Measurements from ENCODE around the gene ITGA8. TPM values are rescaled to one million over a fixed set of nuclear protein-coding genes. Genes with fewer than 3 reads are reported as not detected.

The ITGA8 gene
- total RNA-seq, 4 donors from 2014 or later = 1.6 to 8.2 (median 4.2) TPM

GRCh38 chr10:15729890-15730289 lies 10.2 kb upstream of the ITGA8 start:
- 86 to 94% methylated on average over 7 of the region's 7 CpGs for WGBS, 2 donors
- DNase-seq (ENCODE audit: low spot score in 2 of 2) = no peak
- no peak for TF ChIP-seq POLR2A (IDR thresholded peaks at IDR 0.05)
- no peak for TF ChIP-seq CTCF (IDR thresholded peaks at IDR 0.05)
- intact Hi-C loops (cut with DNase I; ENCODE audit: low total_unique reads) = loop anchor here (10.0 kb wide), 1 partner anchor 135 kb away; no protein-coding TSS in a partner anchor
- H3K4me3 ChIP-seq (ENCODE audit: low read depth, poor library complexity, severe bottlenecking) = no peak overlapping the region

- no peak for TF ChIP-seq CTCF (IDR thresholded peaks at IDR 0.05)
- TF ChIP-seq POLR2A (IDR thresholded peaks at IDR 0.05) = no peak
- H3K4me3 ChIP-seq (ENCODE audit: low read depth, poor library complexity, severe bottlenecking) = no peak overlapping the region
- WGBS, 2 donors = 81 to 83% methylated on average over 1 of the region's 1 CpG
- intact Hi-C loops (cut with DNase I; ENCODE audit: low total_unique reads) = loop anchor here (10.0 kb wide), 1 partner anchor 131 kb away; no protein-coding TSS in a partner anchor
- no peak for DNase-seq (ENCODE audit: low spot score in 2 of 2)
These were observed 6.3 kb upstream of the ITGA8 start for GRCh38 chr10:15726042-15726441.

GRCh38 chr10:15725603-15726002 lies 5.9 kb upstream of the ITGA8 start:
- TF ChIP-seq CTCF (IDR thresholded peaks at IDR 0.05) (no peak), POLR2A (IDR thresholded peaks at IDR 0.05) (no peak)
- intact Hi-C loops (cut with DNase I; ENCODE audit: low total_unique reads) = loop anchor here (10.0 kb wide), 1 partner anchor 131 kb away; no protein-coding TSS in a partner anchor
- no peak overlapping the region for H3K4me3 ChIP-seq (ENCODE audit: low read depth, poor library complexity, severe bottlenecking)
- no peak for DNase-seq (ENCODE audit: low spot score in 2 of 2)
- 3 to 7% methylated on average over 2 of the region's 2 CpGs for WGBS, 2 donors

GRCh38 chr10:15724683-15725082 lies 5.0 kb upstream of the ITGA8 start:
- DNase-seq (ENCODE audit: low spot score in 2 of 2) = no peak
- 55 to 58% methylated on average over 2 of the region's 2 CpGs for WGBS, 2 donors
- intact Hi-C loops (cut with DNase I; ENCODE audit: low total_unique reads) = loop anchor here (10.0 kb wide), 1 partner anchor 130 kb away; no protein-coding TSS in a partner anchor
- TF ChIP-seq CTCF (IDR thresholded peaks at IDR 0.05) (no peak), POLR2A (IDR thresholded peaks at IDR 0.05) (no peak)
- no peak overlapping the region for H3K4me3 ChIP-seq (ENCODE audit: low read depth, poor library complexity, severe bottlenecking)

GRCh38 chr10:15723803-15724202 lies 4.1 kb upstream of the ITGA8 start:
- no peak for TF ChIP-seq POLR2A (IDR thresholded peaks at IDR 0.05)
- no peak for TF ChIP-seq CTCF (IDR thresholded peaks at IDR 0.05)
- H3K4me3 ChIP-seq (ENCODE audit: low read depth, poor library complexity, severe bottlenecking) = no peak overlapping the region
- WGBS, 2 donors = 51 to 56% methylated on average over 4 of the region's 4 CpGs
- no peak for DNase-seq (ENCODE audit: low spot score in 2 of 2)
- intact Hi-C loops (cut with DNase I; ENCODE audit: low total_unique reads) = loop anchor here (10.0 kb wide), 1 partner anchor 129 kb away; no protein-coding TSS in a partner anchor
